ENCODE measurements around the gene TMPO. TPM values are rescaled to one million over a fixed set of nuclear protein-coding genes. Genes with fewer than 3 reads are reported as not detected.
A peak's percentile ranks its signal among the peaks of the same experiment; 100 is the strongest.

The TMPO gene
- total and polyA plus RNA-seq, 10 of the 15 experiments (the other 5 are each of a cell fraction or from before 2014, with no cell fraction given) = 79.8 to 246 (median 179) TPM

- no peak for TF ChIP-seq PRDM15 (CRISPR knock-in tag; IDR thresholded peaks at IDR 0.05)
- peak; percentile 96 for TF ChIP-seq PAX5 (IDR thresholded peaks at IDR 0.05; ENCODE audit: borderline replicate concordance, low read depth, low read length)
- peak in 1 of 2 experiments; percentile 45; a peak in 1 of 3 replicates for TF ChIP-seq EGR1 (IDR thresholded peaks at IDR 0.05; ENCODE audit: borderline replicate concordance in 1 of 2, low read depth in 2 of 2, low read length in 2 of 2)
- TF ChIP-seq GABPA (IDR thresholded peaks at IDR 0.05; ENCODE audit: low read depth) = peak; percentile 72; the same call in 1 of the 2 replicates
- TF ChIP-seq NFXL1 (IDR thresholded peaks at IDR 0.05; ENCODE audit: borderline replicate concordance) = no peak
- 0 out of 2 replicates have a peak, but pooled peaks have one; percentile 29 for TF ChIP-seq WRNIP1 (IDR thresholded peaks at IDR 0.05; ENCODE audit: borderline replicate concordance, low read depth, low read length)
- 0 out of 2 replicates have a peak, but pooled peaks have one; percentile 25 for TF ChIP-seq HDGF (IDR thresholded peaks at IDR 0.05)
- peak; percentile 14; the same call in 1 of the 2 replicates for TF ChIP-seq RB1 (IDR thresholded peaks at IDR 0.05; ENCODE audit: borderline replicate concordance)
- peak; percentile 70 for TF ChIP-seq CREM (IDR thresholded peaks at IDR 0.05; ENCODE audit: low read depth)
- 0 out of 2 replicates have a peak, but pooled peaks have one; percentile 3 for TF ChIP-seq HSF1 (IDR thresholded peaks at IDR 0.05; ENCODE audit: low read depth, low read length)
- TF ChIP-seq PML (IDR thresholded peaks at IDR 0.05; ENCODE audit: low read length) = peak; percentile 81
- TF ChIP-seq CEBPB (IDR thresholded peaks at IDR 0.05; ENCODE audit: borderline replicate concordance in 1 of 2, low read depth in 2 of 2, low read length in 2 of 2) = peak in 1 of 2 experiments; percentile 33; a peak in 1 of 4 replicates
- no peak for TF ChIP-seq RCOR1 (conservative IDR thresholded peaks at IDR 0.05; ENCODE audit: low read depth, low read length)
- TF ChIP-seq TAF1 (IDR thresholded peaks at IDR 0.05; ENCODE audit: borderline replicate concordance, low read depth, low read length) = peak; percentile 77; the same call in 1 of the 2 replicates
- TF ChIP-seq NR2C1 (IDR thresholded peaks at IDR 0.05) = peak; percentile 78
- peak; percentile 91 for TF ChIP-seq CHD2 (IDR thresholded peaks at IDR 0.05; ENCODE audit: borderline replicate concordance, low read depth, low read length)
- peak; percentile 72 for TF ChIP-seq ZSCAN29 (IDR thresholded peaks at IDR 0.05)
- 0 out of 2 replicates have a peak, but pooled peaks have one; percentile 37 for TF ChIP-seq POLR2AphosphoS2 (IDR thresholded peaks at IDR 0.05; ENCODE audit: low read depth, low read length)
- TF ChIP-seq RBBP5 (conservative IDR thresholded peaks at IDR 0.05) = no peak
- TF ChIP-seq ATF2 (IDR thresholded peaks at IDR 0.05; ENCODE audit: low read length) = peak; percentile 44; the same call in 1 of the 2 replicates
- peak; percentile 65; the same call in 1 of the 2 replicates for TF ChIP-seq MTA3 (IDR thresholded peaks at IDR 0.05; ENCODE audit: borderline replicate concordance, low read length)
- TF ChIP-seq ZNF217 (IDR thresholded peaks at IDR 0.05) = peak; percentile 85
- no peak for TF ChIP-seq ASH2L (IDR thresholded peaks at IDR 0.05; ENCODE audit: borderline replicate concordance, low read depth)
Measured at GRCh38 chr12:98503592-98504367, 11.6 kb upstream of the TMPO start (continued).

All from GM12878 (cell line).